NCI-H69 (cell line): Measurements from ENCODE around the gene ABTB2.

Source experiments
- DNase-seq: peaks from one replicate; lab custom pipeline; 2025; lab: John Stamatoyannopoulos, UW

Gene ABTB2

DNA sequence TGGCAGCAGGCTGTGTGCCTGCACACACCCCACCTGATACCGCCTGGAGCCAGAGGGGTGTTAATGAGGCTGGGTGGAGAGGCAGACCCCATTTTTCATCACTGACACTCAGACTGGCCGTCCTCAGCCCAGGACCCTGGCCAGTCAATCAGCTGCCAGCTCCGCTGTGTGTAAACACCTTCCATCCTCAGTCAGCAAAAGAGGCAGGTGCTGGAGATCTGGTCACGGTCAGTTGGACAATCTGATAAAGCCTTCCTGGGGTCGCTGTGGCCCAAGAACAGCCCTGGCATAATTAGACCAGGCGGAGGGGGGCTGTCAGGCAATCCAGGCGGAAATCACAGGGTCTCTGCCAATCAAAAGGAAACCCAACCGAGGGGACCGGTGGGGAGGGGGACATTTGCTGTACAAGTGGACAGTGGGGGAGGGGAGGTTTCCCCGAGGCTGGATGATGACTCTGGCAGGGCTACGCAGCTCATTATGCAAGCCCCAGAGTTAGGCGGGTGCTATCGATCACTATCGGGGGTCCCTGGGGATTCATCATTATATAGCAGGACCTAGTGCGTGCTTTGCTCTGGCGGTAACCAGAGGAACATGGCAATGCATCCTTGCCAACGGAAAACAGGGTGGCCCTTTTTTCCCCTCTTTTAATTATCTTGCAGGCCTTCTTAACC is 72.9 kb downstream of the ABTB2 start:
- DNase-seq: peak; percentile 90

- DNase-seq: no peak
These were observed 73.7 kb downstream of the ABTB2 start for GRCh38 chr11:34284156-34284555.

GRCh38 chr11:34280945-34281872 is 76.6 kb downstream of the ABTB2 start:
- DNase-seq: peak; percentile 91

- peak; percentile 81 for DNase-seq
These were observed 79.0 kb downstream of the ABTB2 start for GRCh38 chr11:34278693-34279297.

- DNase-seq: no peak
These were observed 79.6 kb downstream of the ABTB2 start for GRCh38 chr11:34278175-34278574.

DNA sequence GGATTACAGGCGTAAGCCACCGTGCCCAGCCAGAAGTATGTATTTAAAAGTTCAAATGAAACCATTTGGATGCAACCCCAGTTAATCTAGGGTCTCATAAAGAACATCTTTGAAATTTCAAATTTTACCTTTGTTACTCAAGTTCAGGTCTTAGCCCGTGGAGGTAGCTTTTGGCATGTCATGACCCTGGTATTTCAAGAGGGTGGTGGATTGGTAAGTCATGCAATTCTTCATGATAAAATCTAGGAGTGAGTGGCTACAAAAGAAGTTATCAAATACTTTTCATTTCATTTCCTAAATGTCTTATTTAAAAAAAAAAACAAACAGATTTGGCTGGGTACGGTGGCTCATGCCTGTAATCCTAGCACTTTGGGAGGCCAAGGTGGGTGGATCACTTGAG is 80.6 kb downstream of the ABTB2 start:
- no peak for DNase-seq

DNA sequence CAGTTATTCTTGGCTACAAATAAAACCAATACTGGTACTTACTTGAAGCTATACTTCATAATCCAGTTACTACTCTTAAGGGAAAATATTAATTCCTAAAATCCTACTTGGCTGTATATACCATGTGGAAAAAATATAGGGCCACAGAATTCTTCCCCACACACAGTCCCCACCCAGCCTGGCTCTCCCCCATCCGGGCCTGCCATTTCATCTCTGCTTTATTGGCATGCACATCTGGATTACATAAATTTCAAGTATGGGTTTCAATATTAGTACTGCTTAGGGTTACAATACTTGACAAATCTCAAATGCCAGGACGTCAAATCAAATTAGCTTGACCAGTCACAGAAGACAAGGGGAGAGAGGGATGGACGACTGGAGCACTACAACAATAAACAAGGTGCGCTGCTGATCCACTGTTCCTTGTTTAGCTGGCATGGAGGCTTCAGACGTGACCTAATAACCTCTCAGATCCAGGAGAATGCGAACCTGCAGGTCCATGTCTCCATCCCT is 81.4 kb downstream of the ABTB2 start:
- no peak for DNase-seq

DNA sequence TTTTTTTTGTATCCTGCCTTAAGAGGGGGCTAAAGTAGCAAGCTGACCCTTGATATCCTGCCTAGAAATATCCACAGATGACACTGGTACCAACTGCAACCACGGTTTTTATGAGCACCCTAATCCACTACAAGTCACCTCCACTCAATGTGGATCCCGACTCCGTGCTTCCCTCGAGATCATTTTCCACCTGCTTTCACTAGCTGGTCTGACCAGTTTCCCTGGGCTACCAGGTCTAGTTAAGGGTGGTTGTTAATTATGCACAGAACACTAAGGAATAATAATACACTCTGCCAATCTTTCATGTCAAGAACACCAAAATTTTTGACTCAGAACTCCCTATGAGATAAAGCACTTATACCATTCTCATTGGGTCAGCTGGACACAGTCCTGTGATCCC is 82.3 kb downstream of the ABTB2 start:
- DNase-seq: no peak

DNA sequence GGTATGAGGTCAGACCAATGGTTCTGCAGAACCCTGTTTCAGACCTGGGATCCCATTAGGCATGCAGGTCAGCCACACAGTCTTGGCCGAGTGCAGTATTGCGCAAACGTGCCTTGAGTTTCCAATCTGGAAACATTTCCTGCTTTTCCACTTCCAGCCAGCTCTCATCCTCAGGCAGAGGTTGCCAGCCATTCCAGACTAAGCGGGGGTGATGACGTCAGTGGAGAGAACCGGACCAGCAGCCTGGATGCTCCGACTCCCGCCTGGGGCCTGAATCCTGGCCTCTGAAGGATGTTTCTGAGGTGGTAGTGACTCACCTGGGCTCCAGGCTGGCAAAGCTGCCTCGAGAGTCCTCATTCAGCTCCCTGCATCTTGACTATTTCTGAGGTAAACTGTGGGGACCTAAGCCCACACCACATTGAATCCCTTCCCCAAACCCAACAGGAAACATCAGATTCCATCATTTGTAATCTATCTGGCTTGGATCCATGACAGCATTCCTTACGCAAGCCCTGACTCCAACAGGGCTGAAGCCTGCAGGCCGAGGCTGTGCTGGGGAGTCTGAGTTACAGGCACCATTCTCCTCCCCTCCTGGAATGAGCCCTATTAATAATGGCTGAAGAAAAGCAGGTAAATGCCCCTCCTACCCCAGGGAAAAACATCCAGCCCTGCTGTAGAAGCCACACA is 83.0 kb downstream of the ABTB2 start:
- no peak for DNase-seq

- DNase-seq: no peak
These were observed 84.7 kb downstream of the ABTB2 start for GRCh38 chr11:34273099-34273498.

GRCh38 chr11:34271727-34272126 is 86.1 kb downstream of the ABTB2 start:
- peak; percentile 19 for DNase-seq

GRCh38 chr11:34270711-34271110 is 87.1 kb downstream of the ABTB2 start:
- peak; percentile 38 for DNase-seq

- no peak for DNase-seq
These were observed 88.0 kb downstream of the ABTB2 start for GRCh38 chr11:34269694-34270245.

DNA sequence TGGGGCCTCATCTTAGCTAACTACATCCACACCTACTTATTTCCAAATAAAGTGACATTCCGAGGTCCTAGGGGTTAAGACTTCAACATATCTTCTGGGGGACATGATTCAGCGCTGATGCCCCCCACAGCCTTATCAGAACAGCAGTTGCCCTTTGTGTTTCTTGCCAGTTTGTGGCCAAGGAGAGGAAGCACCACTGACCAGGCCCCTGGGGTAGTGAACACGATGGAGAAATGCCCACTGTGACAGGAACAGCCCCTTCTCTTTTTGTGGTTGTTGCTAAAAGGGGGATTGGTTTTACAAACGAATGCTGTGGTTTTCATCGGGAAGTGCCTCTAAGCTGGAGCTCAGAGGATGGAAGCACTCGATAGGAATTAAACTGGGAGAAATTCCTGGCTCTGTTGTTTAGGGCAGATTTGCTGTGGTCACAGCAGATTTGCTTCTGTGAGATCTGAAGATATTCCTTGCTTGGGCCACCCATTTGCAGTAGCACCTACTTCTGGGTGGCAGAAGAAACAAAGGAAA is 88.8 kb downstream of the ABTB2 start:
- DNase-seq: no peak

DNA sequence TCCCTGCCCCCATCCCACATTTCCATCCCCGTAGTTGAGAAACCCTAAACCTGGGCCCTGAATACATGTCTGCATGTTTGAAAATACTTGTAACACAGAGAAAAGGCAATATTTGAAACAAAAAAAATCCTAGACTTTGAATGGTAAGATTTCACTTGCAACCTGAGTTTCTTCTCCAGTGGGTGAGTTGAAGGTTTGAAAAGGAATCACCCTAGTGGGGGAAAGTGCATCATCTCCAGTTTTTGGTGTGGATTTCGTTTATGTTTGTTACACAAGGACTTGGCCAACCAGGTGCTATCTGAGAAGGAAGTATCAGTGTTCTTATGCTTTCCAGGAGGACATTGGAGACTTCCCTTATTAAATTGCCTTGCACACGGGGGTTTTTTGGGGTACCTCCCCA is 90.4 kb downstream of the ABTB2 start:
- no peak for DNase-seq

GRCh38 chr11:34267013-34267412 is 90.8 kb downstream of the ABTB2 start:
- DNase-seq: no peak

DNA sequence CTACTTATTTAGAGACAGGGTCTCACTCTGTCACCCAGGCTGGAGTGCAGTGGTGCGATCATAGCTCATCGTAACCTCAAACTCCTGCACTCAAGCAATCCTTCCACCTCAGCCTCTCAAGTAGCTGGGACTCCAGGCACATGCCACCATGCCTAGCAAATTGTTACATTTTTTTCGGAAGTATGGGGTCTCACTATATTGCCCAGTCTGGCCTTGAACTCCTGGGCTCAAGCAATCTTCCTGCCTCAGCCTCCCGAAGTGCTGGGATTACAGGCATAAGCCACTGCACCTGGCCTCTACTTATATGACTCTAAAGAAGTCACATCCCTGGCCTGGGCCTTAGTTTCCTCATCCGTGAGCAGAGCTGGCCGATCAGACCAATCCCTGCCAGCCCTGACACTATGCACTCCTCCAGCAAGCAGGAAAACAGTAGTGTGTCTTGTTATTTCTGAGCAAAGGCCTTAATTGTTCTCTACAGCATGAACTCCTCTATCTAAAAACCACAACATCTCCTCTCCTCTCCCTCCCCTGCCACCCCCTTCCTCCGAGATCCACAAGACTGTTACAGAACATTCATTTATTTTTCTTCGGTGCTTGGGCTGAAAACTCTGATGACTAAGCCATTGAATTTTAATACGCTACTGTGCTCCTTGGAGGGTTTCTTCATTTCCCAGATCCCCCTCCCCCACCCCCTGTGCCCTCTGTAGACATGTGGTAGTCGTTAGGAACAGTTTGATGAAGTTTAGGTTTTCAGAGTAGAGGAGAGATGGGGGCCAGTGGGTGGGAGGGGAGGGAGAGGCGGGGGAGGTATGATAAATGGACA is 91.5 kb downstream of the ABTB2 start:
- no peak for DNase-seq

DNA sequence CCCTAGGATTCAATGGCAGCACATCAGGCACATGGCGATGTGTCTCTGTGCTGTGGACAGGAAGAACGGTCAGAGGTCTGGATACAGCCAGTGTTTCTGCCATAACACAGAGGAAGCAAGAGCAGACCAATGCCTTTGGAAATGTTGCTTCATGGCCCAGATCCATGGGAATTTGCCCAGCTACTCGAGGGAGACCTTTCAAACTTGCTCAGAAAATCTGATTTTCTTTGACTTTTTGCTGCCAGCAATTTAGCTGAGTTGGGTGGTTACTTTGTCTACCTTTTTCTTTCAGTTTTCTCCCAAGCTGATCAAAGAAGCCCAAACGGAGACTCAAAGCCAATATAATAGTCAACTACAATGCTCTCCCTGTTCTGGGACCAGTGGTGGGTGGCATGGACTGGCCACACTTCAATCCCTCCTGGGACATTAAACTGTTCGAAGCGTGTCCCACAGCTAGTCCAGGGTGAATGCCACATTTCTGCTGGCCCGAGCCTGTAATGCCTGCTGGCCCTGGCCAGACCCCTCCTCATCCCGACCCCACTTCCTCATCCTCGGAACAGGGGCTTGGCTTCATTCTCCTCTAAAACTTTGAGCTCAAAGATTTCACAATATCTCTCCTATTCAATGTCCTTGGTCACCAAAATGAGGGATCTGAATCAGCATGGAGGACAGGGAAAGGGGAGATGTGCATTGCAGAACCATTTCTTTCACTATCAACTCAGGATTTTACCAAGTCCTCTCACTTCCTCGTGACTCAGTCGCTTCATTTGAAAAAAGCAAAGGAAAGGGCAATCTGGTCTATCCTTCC is 93.3 kb downstream of the ABTB2 start:
- no peak for DNase-seq

DNA sequence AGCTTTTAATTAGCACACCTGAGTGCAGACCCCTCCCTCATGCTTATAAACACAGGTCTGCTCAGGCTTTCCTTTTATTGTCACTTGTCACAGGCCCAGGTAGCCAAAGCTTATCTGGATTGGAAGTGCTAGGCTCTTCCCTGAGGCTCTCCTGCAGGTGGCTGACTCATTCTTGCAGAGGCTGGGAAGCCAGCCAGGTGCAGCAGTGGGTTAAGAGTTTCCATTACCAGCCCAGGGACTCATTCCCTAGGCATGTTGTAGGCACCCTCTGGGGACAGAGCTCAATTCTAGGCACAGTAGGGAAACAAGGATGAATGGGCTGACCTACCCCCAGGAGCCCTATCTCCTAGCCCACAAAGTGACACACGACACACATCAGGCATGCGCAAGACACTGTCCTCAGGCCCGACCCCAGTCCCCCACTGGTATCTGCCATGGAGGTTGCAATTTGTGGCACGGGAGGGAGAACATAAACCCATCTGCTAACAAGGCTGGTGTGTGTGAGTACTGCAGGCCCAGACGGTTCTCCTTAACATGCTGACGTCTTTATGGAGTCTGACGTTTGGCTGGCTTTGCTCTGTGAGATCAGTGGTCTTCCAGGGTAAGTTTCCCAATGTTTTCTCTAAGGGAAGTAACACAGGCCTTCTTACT is 94.2 kb downstream of the ABTB2 start:
- peak; percentile 98 for DNase-seq
